Ramos (cell line): ENCODE results near the gene SYCE3.
"Not testable (repeated sequence)": the region's sequence is repeated elsewhere in the genome, so short reads cannot be mapped to it uniquely, and the experiment has no call there.

Experiments used
- in situ Hi-C: fragments of 300-500 bp; cut with MboI; formaldehyde crosslinking; loops from one replicate; pipeline ENCODE4 v1.14.3; 2022; ENCODE audit warnings: low sequenced_read_pairs; ENCODE audit not compliant: unreplicated experiment

Gene SYCE3

GRCh38 chr22:50562523-50563412 is at the start of gene SYCE3:
Gene SYCE3, minus strand, starts transcription at chr22:50562919. Its CDS starts 6,514 bp downstream, at chr22:50556405.
- in situ Hi-C loops = no loop called here

- in situ Hi-C loops = no loop called here
These were observed 49.4 kb upstream of the SYCE3 start for GRCh38 chr22:50612168-50612527.

- in situ Hi-C loops = no loop called here
These were observed 48.8 kb upstream of the SYCE3 start for GRCh38 chr22:50611341-50612060.

GRCh38 chr22:50610581-50610980 is 47.9 kb upstream of the SYCE3 start:
- in situ Hi-C loops = no loop called here

- in situ Hi-C loops = no loop called here
These were observed 47.3 kb upstream of the SYCE3 start for GRCh38 chr22:50610041-50610451.

- in situ Hi-C loops = no loop called here
These were observed 46.9 kb upstream of the SYCE3 start for GRCh38 chr22:50609599-50609998.

GRCh38 chr22:50608996-50609395 is 46.3 kb upstream of the SYCE3 start:
- in situ Hi-C loops = no loop called here

GRCh38 chr22:50608058-50608840 is 45.5 kb upstream of the SYCE3 start:
- in situ Hi-C loops = not testable (repeated sequence)

GRCh38 chr22:50607659-50608020 is 44.9 kb upstream of the SYCE3 start:
- in situ Hi-C loops = no loop called here

GRCh38 chr22:50606946-50607658 is 44.4 kb upstream of the SYCE3 start:
- in situ Hi-C loops = no loop called here

- in situ Hi-C loops = no loop called here
These were observed 43.6 kb upstream of the SYCE3 start for GRCh38 chr22:50606165-50606945.

GRCh38 chr22:50605613-50606074 is 42.9 kb upstream of the SYCE3 start:
- in situ Hi-C loops = no loop called here

GRCh38 chr22:50605002-50605612 is 42.4 kb upstream of the SYCE3 start:
- in situ Hi-C loops = no loop called here

- in situ Hi-C loops = no loop called here
These were observed 41.7 kb upstream of the SYCE3 start for GRCh38 chr22:50604256-50605001.

- in situ Hi-C loops = no loop called here
These were observed 41.0 kb upstream of the SYCE3 start for GRCh38 chr22:50603511-50604255.

GRCh38 chr22:50602338-50602700 is 39.6 kb upstream of the SYCE3 start:
- in situ Hi-C loops = no loop called here

- in situ Hi-C loops = no loop called here
These were observed 39.1 kb upstream of the SYCE3 start for GRCh38 chr22:50601669-50602337.
